ELR (cell line): ENCODE measurements around the gene SNAI3.

Experiments
- DNase-seq: peaks from one replicate; pipeline ENCODE4 v3.0.0-alpha.2; 2015; ENCODE audit warnings: low read depth

The SNAI3 gene

GRCh38 chr16:88634141-88634993, 51.9 kb downstream of the SNAI3 start:
- DNase-seq: peak; percentile 70

- DNase-seq: peak; percentile 53
Measured at GRCh38 chr16:88633684-88634140, 52.6 kb downstream of the SNAI3 start.

DNA sequence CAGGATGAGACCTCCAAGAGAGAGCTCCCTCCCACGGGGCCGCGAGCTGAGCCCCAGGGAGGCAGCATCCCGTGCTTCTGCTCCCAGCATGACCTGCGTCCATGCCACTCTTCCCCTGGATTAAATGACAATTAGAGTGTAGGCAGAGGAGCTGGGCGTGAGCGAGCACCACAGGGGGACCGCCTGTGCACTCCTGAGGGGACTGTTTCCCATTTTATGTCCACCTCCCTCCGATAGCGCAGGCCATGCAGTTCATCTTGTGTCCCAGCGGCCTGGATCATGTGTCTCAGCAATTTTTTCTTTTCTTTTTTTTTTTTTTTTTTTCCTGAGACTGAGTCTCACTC, 53.7 kb downstream of the SNAI3 start:
- DNase-seq: no peak

DNA sequence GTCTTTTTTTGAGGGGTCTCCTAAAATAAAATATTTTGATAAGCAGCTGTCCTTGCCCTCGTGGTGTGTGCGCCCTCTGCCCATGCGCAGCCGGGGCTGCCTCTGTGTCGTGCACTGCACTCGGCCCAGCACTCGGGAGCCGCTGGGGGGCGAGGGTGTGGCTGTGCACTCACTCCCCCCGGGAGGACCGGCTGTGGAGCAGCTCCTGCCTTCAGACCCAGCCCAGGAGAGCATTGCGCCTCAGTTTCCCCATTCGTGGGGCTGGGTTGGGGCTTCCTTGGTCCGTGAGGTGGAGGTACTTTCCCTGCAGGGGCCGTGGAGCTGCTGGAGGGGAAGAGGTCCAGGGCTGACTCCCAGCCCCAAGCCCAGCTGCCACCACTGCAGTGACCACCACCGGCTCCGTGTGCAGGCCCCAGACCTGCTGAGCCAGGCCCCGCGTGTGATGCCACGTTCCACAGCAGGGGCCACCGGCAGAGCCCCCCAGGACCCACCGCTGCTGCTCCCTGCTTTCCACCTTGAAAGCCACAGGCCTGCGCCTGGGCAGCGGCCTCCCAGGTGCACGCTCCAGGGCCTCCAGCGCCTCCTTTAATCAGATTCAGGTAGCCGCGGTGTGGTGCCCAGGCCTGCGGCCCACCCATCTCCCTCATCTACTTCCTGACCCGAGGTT, 54.3 kb downstream of the SNAI3 start:
- no peak for DNase-seq

DNA sequence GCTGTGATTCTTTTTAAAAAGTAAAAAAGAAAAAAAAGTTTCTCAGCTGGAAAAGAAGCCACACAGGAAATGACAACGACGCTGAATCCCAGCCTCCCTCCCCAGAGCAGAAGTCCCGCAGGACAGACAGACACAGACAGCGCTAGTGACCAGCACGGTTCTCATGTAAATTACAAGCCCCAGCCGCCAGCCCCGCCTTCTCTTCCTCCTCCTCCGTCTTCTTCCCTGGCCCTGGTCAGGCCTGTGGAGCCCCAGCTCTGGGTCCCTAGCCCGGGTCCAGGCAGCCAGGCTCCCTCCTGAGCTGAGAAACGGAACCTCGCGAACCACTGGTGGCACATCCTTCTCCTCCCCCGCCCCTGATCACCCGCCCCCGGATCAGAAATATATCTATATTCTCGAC, 54.9 kb downstream of the SNAI3 start:
- DNase-seq: no peak

DNA sequence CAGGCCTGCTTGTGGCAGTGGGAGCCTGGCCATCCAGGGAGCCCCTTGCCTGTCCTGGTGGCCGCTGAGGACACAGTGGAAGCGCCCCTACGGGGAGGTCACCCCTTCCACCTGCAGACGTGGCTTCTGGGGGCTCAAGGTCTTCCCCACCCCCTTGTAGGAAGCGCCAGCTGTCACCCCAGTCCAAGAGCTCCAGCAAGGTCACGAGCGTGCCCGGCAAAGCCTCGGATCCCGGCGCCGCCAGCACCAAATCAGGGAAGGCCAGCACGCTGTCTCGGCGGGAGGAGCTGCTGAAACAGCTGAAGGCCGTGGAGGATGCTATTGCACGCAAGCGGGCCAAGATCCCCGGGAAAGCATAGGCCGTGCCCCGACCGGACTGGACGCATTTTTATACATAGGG, 55.4 kb downstream of the SNAI3 start:
- no peak for DNase-seq

- DNase-seq: no peak
Measured at GRCh38 chr16:88630433-88630832, 55.9 kb downstream of the SNAI3 start.

DNA sequence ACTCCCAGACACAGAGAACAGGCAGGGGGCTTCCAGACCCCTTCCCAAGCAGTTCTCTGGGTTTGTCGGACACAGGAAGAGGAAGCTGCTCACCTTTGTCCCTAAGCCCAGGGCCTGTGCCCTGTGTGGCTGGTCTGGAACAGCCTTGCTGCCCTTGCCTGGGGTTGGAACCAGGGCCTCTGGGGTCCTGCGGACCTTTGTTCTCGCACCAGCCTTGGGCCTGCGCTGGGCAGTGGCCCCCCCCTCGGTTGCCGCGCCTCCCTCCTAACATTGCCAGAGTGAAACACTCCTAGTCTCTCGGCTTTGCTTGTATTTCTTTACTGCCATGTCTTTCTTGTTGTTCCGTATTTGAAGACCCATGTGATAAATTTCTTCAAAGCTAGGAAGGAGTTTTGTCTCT, 56.5 kb downstream of the SNAI3 start:
- DNase-seq: no peak

GRCh38 chr16:88628512-88628974, 57.8 kb downstream of the SNAI3 start:
- DNase-seq: peak; percentile 48
